HT-29 (cell line): Measurements from ENCODE around the gene SBNO2. TPM values are rescaled to one million over a fixed set of nuclear protein-coding genes. Genes with fewer than 3 reads are reported as not detected.

Experiments
- DNase-seq: peaks from one replicate; pipeline ENCODE4 v3.0.0-alpha.2; 2015; ENCODE audit warnings: low spot score
- total RNA-seq: library from RNA; depleted of rRNA; stranded (reverse); fragments of >200 nt; shearing (Covaris generic); gene quantifications from 2 replicates; pipeline ENCODE4 v1.2.3, GENCODE V29; 2014

The SBNO2 gene
- total RNA-seq, 1 experiment from 2014 or later = 50.5 TPM

DNA sequence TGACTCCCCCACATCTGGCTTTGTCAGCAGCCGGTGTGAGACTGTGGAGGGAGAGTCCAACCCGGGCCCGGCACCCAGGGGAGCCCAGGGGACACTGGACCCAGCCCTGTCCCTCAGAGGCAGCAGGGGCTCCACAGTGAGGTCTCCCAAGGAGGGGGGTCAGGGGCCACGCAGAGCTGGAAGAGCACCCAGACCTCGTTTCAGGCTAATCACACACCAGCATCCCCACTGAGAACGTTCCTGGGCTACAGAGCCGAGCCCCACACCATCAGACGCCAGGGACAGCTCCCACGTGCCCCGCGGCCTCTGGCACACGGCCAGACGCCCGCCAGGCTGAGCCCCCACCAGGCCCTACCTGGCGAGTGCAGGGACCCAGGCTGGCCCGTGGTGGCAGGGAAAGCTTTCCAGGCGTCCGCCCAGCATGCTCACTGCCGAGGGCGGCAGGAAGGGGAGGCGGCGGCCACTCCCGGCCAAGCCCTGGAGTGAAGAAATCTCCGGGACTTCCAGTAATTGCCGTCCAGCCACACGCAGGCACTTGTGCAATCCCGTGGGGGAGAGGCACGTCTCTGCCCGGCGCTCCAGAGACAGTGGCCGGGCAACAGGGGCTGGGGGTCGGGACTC lies 19.2 kb downstream of the SBNO2 start:
- peak; percentile 47 for DNase-seq

- DNase-seq = no peak
Observed at GRCh38 chr19:1153891-1154730, 20.0 kb downstream of the SBNO2 start.

- DNase-seq = no peak
Observed at GRCh38 chr19:1151917-1152587, 22.0 kb downstream of the SBNO2 start.

GRCh38 chr19:1151037-1151724 lies 22.9 kb downstream of the SBNO2 start:
- DNase-seq = no peak

DNA sequence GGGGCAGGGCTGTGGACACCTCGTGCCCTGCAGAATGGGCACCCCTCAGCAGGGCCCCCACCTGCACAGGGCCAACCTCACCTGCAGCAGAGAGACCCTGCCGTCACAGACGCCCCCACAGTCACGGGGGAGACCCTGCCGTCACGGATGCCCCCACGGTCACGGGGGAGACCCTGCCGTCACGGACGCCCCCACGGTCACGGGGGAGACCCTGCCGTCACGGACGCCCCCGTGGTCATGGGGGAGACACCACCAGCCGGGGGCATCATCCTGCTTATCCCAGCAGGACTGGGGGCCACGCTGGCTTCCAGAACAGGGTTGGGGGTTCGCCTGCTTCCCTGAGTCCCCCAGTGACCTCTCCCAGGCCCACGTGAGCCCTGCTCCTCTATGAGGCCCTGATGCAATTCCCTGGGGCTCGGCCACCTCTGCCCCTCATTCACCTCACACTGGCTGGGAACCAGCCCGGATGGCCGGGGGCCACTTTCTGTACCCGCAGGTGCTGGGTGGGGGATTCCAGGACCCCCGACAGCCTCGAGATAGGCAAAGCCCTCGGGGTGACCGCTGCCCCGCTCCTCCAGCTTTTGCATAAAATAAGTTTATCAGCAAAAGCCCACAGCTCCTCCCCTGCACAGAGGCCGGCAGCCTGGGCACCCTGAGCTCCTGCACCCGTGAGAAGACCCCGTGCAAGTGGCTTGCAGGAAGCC lies 23.6 kb downstream of the SBNO2 start:
- no peak for DNase-seq

- no peak for DNase-seq
Observed at GRCh38 chr19:1149259-1150045, 24.6 kb downstream of the SBNO2 start.

GRCh38 chr19:1147934-1148549 lies 26.0 kb downstream of the SBNO2 start:
- peak; percentile 21 for DNase-seq

- DNase-seq = no peak
Observed at GRCh38 chr19:1146858-1147780, 26.9 kb downstream of the SBNO2 start.

DNA sequence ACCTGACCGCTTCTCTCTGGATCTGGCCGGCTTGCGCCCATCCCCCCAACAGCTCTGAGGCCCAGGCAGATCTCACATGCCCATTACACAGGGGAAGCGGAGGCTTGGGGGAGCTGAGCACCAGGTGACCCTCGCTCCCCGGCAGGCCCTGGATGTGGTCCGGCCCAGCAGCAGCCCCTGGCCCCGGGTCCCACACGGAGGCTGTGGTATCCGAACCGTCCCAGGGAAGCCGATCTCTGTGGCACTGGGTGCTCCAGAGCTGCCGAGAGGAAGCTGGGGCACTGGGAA lies 27.7 kb downstream of the SBNO2 start:
- DNase-seq = no peak

- DNase-seq = no peak
Observed at GRCh38 chr19:1145635-1146411, 28.2 kb downstream of the SBNO2 start.

- DNase-seq = no peak
Observed at GRCh38 chr19:1144741-1145140, 29.3 kb downstream of the SBNO2 start.

GRCh38 chr19:1143828-1144399 lies 30.2 kb downstream of the SBNO2 start:
- DNase-seq = no peak

DNA sequence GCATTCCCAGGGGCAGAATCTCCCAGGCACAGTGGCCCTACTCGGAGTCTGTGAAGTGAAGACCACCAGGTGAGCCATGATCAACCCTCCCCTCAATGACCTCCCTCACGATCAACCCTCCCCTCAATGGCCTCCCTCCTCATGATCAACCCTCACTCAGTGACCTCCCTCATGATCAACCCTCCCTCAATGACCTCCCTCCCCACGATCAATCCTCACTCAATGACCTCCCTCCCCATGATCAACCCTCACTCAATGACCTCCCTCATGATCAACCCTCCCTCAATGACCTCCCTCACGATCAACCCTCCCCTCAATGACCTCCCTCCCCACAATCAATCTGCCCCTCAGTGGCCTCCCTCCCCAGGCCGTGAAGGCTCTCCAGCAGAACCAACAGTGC lies 32.1 kb downstream of the SBNO2 start:
- no peak for DNase-seq

GRCh38 chr19:1140272-1141027 lies 33.6 kb downstream of the SBNO2 start:
- DNase-seq = no peak

- DNase-seq = no peak
Observed at GRCh38 chr19:1139126-1139525, 34.9 kb downstream of the SBNO2 start.

- DNase-seq = no peak
Observed at GRCh38 chr19:1138121-1138520, 35.9 kb downstream of the SBNO2 start.

- DNase-seq = no peak
Observed at GRCh38 chr19:1136621-1137317, 37.3 kb downstream of the SBNO2 start.
